ENCODE results near the gene PRKAR1A.

Gene PRKAR1A

DNA sequence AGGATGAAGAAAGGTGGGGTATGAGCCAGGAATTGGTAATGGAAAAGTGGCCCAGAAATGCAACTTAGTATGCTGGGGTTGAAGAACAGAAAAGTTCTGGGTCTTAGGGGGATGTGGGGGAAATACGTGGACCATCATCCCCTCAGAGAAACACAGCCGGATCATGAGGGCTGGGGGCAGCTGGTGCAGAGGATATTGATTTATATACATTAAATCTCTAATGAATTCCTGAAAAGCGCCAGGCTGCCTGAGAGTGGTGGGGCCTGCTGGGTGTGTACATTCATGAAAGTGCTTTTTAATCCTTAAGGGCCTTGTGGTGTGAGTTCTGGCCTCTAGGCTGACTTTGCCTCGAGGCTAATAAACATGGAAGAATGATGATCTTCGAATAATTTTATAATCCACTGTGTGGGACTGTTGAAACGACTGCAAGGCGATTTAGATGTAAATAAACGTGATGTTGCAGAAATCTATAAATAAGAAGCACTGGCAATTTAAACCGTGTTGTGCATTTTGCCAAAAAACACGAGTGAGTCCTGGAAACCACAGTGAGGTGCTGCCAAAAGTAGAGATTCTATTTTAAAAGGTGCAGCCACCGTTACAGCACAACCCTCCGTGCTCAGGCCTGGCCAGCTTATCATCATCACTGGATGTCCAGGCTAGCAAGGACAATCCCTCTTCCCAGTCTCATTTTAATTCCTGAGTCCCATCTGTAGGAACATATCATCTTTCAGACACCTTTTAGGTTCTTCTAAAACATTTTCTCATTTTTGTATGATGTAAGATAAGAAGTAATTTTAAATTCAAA lies 32.1 kb downstream of the PRKAR1A start:
- no peak for DNase-seq

DNA sequence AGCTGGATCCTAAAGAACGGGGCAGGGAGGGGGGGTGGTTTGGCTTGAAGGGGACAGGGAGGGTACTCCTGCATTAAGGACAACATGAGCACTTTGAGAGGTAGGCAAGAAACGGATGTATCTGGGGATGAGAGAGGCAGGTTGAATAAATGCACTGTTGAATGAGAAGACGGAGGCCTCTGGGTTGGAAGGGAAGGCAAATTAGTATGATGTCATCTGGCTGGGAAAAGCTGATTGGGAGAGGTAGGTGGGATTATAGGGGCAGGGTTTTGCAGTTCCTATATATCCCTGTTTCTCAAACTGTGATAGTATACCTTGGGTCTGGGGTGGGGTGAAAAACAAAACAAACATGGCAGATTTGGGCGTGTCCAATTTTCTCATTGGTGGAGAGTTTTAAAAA lies 44.3 kb downstream of the PRKAR1A start:
- no peak for DNase-seq

DNA sequence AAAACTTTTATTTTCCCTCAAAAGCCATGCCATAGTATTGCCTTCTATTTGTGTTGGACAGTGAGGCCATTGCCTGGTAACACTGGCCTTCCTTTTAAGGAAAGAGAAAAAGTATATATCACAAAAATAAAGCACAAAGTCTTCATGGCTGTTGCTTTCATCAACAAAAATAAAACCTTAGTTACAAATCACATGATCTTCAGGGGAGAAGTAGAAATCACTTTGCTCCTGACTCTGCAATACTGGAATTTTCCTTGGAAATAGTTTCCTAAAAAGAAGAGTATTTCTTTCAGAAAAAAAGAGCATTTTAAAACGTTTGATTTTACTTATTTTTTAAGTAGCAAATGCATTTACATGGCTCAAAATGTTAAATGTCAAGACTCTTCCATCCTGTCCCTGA lies 47.1 kb downstream of the PRKAR1A start:
- DNase-seq = peak; percentile 30

DNA sequence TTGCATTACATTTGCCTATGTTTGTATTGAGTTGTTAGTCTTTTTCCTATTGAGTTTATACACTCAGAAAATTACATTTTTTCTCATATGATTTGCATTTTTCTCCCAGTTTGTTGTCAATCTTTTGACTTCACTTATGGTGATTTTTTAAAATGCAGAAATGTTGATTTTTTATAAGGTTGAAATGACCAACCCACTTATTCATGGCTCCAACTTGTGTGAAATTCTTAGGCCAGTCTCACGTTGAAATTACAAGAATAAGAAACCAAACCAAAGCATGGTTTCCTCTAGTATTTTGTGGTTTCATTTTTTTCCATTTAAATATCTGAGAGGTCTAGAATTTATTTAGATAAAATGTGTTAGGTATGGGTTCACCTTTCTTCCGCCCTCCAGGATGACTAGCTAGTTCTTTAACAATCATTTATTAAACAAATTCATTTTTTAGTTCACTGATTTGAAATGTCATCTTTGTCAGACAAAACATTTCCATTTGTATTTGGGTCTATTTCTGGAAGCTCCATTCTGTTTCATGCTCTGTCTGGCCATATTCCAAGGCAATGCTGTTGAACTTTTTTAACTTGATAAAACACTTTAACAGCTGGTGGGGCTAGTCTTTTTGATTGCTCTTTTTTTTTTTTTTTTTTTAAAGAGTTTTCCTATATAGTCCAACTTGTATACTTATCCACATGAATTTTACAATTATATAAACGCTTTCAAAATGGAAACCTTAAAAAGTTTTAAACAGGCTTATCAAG lies 48.9 kb downstream of the PRKAR1A start:
- DNase-seq = no peak

DNA sequence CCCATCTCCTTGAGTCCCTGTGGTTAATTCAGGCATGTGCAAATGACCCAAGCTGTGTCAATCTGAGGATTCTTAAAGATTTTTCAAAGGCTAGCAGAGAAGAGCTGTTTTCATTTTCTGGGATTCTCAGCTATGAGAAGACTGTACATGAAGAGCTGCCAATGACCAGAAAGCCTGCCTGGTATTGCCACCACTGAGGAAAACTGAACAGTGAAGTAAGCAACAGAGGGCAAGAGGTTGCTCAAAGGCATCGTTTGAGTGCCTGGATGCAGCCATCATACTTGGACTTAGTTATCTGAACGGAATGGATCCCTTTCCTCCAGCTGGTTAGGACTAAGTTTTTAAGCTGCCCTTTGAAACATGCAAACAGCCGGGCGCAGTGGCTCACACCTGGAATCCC lies 50.5 kb downstream of the PRKAR1A start:
- no peak for DNase-seq

DNA sequence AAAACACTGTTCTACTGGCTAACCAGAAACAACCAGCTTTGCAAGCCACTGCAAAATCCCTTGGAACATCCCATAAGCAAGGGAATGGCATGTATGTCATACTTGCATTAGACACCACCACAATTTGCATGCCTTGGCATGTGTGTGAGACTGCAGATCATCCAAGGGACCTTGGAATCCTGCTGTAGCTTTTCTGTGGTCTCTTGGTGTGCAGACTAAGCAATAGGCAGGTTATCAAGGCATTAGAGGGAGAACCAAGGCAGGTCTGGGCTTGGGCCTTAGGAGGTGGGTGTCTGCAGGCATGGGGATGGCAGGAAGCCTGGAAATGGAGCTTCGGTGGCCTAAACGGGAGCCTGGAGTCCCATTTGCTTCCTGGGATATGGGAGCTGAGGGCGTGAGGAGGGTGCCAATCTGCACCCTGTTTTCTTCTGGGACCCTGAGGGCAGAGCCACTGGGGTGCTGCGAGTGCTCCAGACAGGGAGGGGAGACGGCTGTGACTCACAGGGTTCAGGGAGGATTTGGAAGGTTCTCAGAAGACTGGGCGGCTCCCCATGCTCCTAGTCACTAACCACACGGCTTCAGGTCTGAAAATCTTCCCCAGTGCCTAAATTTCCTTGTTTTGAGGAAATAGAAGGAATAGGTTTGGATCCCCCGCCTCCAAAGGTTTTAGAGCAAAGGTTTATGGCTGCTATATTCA lies 52.3 kb downstream of the PRKAR1A start:
- DNase-seq = no peak

DNA sequence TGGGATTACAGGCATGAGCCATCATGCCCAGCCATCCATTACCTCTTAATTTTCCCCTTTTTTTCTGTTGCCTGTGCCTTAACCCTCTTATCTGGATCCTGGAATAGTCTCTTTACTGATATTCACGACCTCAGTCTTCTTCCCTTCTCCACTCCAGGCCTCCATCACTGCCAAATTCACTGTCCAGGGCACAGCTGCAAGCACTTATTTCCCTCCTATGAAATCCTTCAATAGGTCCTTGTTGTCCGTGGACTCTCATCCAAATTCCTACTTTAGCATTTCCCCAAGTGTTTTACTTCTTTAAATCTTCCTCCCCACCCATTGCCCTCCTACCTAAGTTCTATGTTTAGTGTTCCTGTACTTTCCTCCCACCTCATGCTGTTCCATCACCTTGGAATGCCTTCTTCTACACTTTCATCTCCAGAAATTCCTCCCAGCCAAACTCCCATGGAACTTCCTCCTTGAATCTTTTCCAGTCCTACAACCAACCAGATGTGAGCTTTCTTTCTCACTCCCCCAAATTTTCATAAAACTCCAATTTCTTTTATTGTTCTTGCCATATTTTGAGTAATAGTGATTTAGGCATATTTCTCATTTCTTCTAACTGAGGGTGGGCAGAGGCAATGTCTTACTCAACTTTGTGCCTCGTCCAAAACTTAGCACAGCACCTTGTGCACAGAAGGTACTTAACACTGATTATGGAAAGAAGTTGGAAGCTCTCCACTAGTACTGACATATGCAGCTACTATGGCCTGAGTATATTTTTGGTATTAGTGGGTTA lies 53.6 kb downstream of the PRKAR1A start:
- DNase-seq = peak; percentile 34

DNA sequence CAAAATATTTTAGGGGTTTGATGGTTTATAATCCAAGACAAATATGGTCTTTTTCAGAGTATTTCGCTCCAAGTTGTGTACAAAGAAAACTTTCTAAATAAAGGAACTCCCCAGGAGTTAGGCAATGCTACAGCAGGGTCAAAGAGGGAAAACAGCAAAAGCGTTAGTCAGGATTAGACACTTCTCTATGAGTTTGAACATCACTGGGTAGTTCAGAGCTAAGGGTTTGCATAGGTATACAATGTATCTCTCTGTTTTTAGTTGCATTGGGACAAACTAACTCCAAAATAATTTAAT lies 54.2 kb downstream of the PRKAR1A start:
- DNase-seq = peak; percentile 78

DNA sequence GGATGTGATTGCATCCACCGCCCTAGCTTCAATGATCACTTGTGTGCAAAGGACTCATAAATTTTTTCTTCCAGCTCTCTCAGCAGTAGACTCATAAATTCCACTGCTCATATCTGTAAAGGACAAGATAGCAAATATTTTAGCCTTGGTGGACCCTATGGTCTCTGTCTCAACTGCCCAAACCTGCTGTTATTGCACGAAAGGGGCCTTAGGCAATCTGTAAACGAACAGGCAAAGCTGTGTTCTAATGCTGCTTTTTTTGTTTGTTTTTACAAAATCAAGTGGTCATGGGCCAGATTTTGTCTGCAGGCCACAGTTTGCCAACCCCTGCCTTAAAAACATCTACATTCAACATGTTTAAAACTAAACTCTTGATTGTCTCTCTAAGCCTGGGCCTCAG lies 54.8 kb downstream of the PRKAR1A start:
- no peak for DNase-seq

DNA sequence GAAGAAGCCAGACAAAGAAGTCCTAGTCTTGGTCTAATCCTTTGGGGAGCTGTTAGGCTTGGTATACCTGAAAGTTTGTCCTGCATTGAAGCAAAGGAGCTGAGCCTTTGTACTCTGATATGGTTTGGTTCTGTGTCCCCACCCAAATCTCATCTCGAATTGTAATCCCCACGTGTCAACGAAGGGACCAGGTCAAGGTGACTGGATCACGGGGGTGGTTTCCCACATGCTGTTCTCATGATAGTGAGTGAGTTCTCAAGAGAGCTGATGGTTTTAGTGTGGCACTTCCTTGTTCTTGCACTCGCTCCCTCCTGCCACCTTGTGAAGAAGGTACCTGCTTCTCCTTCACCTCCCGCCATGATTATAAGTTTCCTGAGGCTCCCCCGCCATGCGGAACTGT lies 55.4 kb downstream of the PRKAR1A start:
- no peak for DNase-seq

DNA sequence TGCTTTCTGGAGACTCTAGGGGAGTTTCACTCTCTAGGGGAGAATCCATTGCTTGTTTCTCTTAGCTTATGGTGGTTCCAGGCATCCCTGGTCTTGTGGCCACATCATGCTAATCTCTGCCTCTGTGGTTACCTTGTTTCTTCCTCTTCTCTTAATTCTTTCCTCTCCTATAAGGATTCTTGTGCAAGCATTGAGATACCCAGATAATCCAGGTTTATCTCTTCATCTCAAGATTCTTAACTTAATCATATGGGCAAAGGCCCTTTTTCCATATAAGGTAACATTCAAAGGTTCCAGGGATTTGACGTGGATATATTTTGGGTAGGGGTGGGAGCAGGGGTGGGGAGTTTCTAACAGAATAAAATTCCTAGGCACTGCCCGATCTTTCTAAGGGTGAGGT lies 56.4 kb downstream of the PRKAR1A start:
- DNase-seq = no peak

DNA sequence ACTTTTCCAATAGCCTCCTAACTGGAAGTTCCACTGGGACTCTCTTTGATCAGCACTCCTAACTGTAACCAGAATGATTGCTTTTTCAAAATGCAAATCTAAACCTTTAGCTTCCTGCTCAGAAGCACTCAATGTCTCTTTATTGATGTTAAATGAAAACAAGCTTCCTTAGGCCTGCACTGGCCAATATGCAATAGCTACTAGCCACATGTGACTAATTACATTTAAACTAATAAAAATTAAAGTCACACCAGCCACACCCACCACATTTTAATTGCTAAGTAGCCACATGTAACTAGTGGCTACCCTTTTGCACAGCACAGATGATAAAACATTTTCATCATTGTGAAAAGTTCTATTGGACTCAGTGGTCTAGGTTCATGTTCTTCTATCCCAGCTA lies 57.1 kb downstream of the PRKAR1A start:
- no peak for DNase-seq

DNA sequence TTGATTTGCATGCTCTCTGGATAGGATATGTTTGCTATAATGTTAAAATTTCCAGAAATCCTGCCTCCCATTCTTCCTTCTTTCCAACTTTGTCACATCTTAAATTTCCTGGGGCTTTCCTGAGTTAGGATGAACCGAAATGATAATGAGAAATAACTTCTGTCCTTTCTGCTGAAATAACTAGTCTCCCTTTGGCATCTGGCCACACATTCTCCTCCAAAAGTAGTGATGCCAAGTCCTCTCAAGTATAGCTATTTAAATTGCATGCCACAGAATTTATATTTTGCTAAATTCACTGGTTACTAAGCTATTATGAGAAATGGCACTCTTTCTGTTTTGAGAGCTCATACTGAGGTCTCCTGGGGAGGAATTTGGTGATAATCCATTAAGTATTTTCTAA lies 58.3 kb downstream of the PRKAR1A start:
- DNase-seq = no peak

DNA sequence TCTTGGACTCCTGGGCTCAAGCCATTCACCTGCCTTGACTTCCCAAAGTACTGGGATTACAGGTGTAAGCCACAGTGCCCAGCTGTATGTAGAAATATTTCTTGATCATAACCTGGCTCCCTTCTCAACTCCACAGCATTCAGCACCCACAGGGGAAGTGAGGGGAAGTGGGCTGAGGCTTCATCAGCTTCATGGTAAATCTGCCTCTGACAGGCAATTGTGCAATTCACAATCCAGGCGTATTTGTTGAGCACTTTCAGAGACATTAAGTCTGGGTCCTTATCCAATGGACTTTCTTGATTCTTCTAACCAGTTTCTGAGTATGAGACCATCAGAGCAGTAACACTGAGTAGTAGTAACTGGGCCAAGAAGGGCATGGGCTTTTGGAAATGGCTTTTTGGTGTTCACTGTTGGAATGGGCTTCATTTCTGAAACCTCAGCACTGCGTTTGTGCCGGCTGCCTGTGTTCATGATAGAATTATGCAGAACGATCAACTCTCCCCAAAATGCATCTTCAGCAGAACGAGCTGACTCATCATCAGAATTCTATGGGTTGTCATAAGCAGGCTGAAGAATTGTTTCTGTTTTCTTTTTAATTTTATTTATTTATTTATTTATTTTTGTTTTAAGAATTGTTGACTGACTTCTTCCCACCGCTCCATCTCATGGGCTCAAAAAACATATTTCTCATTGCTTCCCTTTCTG lies 60.1 kb downstream of the PRKAR1A start:
- DNase-seq = peak; percentile 75

DNA sequence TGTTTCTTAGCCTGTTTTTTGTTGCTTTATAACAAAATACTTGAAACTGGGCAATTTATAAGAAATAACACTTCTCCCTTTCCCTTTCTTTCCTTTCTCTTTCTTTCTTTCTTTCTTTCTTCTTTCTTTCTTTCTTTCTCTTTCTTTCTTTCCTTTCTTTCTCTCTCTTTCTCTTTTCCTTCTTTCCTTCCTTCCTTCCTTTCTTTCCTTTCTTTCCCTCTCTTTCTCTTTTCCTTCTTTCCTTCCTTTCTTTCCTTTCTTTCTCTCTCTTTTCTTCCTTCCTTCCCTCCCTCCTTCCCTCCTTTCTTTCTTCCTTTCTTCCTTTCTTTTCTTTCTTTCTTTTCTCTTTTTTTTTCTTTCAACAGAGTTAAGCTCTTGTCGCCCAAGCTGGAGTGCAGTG lies 61.1 kb downstream of the PRKAR1A start:
- no peak for DNase-seq

DNA sequence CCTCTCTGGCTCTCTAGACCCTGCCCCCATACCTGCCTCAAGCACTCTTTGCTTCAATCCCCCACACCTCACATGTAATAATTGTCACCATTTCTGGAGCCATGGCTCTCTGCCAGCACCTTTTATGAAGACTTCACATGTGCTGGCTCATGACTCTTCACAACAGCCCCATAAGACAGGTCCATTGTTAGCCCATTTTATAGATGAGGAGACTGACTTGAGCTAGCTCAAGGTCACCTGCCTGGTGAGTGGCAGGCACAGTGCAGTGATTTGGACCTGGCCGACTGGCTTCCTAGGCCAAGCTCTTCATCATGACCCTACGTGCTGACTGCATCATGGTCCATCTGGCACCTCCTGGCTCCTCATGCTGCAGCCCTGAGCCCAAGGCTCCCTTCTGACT lies 63.9 kb downstream of the PRKAR1A start:
- DNase-seq = no peak

DNA sequence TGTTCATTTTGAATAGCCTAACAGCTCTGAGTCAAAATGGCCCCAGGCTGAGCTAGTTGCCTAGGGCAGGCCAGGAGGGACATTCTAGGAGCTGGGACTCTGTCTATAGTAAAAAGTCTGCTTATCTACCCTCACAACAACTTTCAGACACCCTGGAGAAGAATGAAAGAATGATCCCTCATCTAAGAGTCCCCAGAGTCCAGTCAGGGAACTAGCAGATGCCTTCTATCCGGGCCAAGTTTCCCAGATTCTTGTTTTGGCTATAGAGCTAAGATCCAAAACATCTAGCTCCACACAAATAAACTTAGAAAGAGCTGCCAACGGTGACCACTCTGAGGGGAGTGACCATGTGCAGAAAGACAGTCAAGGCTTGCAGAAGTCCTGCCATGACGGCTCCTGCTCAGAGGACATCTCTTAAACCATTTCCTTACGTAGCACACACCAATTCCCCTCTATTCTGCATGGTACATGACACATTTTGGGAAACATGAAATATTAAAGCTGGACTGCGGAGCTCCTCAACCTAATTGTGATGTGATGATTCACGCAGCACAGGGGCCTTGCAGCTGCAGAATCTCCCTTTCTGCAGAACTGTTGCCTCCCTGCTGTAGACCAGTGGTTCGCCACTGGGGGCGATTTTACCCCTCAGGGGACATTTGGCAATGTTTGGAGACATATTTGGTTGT lies 64.7 kb downstream of the PRKAR1A start:
- DNase-seq = no peak

DNA sequence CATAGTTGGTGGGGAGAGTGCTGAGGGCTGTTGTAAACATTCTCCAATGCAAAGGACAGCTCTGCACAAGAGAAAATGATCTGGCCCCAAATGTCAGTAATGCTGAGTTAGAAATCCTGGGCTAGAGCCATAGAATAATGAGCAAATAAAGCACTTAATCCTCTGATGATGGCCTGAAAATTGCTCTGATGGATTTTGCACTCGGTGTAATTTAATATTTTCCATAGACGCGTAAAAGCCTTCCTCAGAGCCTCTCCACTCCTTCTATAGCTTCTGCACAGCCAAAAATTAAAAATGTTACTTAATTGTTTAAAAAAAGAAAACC lies 65.2 kb downstream of the PRKAR1A start:
- no peak for DNase-seq

DNA sequence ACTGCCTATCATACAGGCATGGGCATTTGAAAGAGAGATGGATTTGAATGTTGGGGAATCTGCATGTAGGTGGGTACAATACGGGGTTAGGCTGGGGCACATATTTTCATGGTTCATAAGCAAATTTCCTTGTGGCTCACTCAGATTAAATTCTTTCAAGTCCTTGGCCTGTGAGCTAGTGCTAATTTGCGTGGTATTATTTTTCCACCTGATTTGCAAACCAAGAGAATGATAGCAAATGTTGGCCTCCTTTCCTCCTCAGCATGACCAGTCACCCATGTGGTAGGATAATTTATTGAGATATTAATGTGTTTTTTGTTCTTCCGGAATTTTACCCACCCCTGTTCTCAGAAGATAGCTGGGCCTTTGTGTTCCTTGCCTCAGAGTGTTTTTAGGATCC lies 66.0 kb downstream of the PRKAR1A start:
- no peak for DNase-seq

DNA sequence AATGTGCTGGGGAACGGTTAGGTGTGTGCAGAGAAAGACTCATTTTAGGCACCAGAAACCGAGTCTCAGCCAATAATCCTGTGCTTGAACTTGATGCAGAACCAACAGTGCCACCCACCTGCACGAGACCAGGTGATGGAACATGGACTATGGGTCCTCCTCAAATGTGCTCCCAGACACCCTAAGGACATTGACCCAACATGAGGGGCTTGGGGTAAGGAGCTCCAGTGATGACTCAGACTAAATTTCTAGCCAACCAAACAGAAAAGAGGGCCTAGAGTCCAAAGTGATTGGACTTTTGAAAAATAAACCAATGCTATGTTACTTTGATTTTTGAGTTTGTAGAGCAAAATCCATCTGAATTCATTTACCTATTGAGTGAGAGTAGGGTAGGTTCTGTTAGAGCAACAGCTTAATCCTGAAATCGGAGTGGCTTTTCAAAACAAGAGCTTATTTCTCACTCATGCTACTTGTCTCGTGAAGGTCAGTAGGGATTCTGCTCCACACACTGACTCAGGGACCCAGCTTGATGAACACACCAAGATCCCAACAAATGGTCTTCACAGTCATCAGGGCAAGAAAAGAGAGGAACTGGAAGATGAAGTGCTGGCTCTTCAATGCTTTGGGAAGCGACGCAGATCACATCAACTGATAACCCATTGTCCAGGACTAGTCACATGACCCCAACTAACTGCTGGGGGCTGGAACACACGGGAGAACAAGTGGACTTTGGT lies 67.1 kb downstream of the PRKAR1A start:
- DNase-seq = peak; percentile 80

DNA sequence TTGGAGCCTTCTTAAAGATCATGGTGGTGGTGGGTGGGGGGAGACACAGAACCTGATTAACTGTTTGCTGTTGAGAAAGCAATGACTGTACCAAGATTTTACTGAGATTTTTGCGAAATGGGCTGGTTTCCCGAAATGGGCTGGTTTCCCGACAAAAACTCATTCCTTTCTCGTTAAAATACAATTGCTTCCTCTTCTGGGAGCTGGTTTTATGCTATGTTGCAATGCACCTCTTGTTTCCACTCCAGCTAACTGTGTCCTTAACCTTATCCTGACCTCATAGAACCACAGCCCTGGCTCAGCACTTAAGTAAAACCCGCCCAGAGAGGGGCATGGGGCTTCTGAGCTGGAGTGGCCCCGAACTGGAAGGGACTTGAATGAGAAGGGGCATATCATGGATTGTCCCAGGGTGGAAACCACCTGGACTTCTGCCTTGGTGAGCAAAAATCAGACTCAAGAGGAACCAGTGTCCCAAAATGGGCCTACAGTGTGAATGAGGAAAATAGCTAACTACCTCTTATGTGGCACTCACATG lies 68.1 kb downstream of the PRKAR1A start:
- peak; percentile 97 for DNase-seq
